ENCODE results near the gene CUL3.

- TF ChIP-seq CTCF (IDR thresholded peaks at IDR 0.05 in 2 of 3, conservative IDR thresholded peaks at IDR 0.05 in 1 of 3; ENCODE audit: borderline replicate concordance in 1 of 3, insufficient read depth in 1 of 3, low read depth in 2 of 3, low read length in 2 of 3) (no peak), POLR2A (IDR thresholded peaks at IDR 0.05; ENCODE audit: borderline replicate concordance, extremely low read depth, insufficient read depth, insufficient read length) (no peak), SP1 (IDR thresholded peaks at IDR 0.05; ENCODE audit: low read depth) (no peak), ZFX (IDR thresholded peaks at IDR 0.05) (no peak), YY1 (IDR thresholded peaks at IDR 0.05; ENCODE audit: extremely low read depth, insufficient replicate concordance, low read depth, low read length) (no peak), POLR2AphosphoS5 (IDR thresholded peaks at IDR 0.05; ENCODE audit: low read depth, low read length) (no peak), RAD21 (IDR thresholded peaks at IDR 0.05; ENCODE audit: low read depth) (no peak), JUND (IDR thresholded peaks at IDR 0.05) (no peak), REST (IDR thresholded peaks at IDR 0.05; ENCODE audit: low read depth) (no peak)
Measured at GRCh38 chr2:224613543-224614286, 28.6 kb upstream of the CUL3 start.
